Measurements from ENCODE around the gene KDR.

The KDR gene

DNA sequence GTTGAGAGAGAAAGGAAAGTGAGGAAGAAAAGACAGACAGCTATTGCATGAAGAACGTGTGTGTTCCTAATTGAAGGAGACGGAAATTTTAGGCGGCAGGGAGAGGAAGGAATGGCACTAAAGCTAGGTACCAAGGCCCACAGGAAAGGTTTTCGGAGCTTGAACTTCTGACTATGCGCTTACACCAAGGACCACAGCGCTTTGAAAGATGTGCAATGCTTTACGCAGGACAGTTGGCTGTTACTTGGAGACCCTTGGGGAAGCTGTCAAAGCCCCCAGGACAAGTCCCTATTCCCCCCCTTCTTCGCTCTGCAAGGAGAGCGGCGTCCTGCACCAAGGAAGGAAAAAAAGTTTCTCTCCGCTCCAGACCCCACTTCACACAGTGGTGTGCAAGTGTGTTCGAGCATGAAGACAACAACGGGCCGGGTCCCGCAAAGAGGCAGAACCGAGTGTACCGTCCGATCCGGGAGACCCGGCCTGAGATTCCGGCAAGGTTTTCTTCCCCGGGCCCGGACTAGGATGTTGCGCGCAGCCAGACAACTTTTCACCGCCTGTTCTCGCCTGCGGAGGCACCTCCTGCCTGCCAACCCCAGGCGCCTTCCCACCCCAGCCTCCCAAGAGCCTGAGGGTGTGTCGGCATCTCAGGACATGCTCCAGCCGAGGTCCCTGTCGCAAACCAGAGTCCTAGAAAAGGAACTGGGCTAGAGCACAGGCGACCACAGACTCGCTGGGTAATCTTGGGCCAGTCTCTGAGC lies 896 bp downstream of the KDR start:
- DNase-seq (ENCODE audit: extremely low read depth in 1 of 2, low read depth in 1 of 2) = no peak

- DNase-seq (ENCODE audit: extremely low read depth in 1 of 2, low read depth in 1 of 2) = no peak
Observed at GRCh38 chr4:55123791-55124190, 1.6 kb downstream of the KDR start.

- DNase-seq (ENCODE audit: extremely low read depth in 1 of 2, low read depth in 1 of 2) = no peak
Observed at GRCh38 chr4:55122235-55122634, 3.2 kb downstream of the KDR start.

DNA sequence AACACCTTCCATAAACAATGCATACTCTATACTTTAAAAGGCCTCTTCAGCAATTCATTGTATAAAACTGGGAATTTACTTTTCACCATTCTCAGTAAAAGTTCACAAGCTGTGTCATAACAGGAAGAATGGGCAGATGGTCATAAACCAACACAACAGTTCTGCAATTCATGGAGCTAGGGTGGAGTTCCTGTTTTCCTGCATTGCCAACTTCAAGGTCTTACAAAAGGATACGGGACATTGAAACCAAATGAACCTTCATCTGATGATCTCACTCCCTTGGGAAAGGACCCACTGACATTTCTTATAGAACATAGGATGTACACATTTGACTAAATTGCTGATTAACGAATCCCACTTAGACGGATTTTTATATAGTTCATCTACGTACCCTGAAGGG lies 4.1 kb downstream of the KDR start:
- no peak for DNase-seq (ENCODE audit: extremely low read depth in 1 of 2, low read depth in 1 of 2)

DNA sequence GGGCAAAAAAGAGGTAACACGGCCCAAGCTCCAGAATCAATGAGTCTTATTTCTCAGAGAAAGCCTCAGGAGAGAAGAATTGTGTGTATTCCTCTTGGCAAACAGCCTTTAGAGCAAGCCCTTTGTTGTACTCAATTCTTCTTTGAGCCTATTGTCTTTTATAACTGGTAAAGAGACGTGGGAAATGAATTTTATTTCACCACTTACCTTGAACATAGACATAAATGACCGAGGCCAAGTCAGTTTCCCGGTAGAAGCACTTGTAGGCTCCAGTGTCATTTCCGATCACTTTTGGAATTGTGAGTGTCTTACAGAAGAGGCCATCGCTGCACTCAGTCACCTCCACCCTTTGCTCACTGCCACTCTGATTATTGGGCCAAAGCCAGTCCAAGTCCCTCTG lies 7.0 kb downstream of the KDR start:
- DNase-seq (ENCODE audit: extremely low read depth in 1 of 2, low read depth in 1 of 2) = no peak

DNA sequence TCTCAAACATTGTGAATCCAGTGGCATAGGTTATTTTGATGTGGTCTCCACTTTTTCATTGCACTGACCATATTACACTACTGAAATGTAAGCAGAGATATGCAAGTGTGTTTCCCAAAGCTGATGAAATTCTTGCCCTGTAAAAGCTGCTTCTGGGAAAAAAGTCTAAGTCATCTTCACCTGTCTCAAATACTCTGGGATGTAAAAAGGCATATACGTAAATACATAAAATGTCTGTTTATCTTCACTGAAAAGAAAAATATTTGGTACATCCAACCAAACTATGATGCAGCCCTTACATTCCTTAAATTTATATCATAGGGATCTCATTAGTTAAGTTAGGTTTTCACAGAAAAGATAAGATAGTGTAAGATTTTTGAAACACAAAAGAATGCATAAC lies 7.9 kb downstream of the KDR start:
- no peak for DNase-seq (ENCODE audit: extremely low read depth in 1 of 2, low read depth in 1 of 2)

DNA sequence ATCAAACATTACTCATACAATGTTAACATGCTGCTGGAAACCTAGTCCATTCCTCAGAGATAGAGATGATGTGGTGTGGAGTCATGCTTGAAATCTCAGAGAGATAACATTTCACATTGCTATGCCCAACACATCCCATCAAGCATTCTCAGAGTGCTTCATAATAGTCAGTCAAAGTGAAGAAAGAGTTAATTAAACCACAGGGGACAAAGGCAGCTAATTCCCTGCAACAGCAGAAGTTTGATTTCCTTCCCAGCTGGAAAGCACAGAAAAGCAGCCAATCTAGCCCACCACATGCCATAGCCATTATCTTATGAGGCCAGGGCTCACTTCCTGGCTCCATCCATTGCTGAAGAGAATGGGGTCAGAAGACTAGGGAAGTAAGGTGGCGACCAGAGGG lies 8.9 kb downstream of the KDR start:
- DNase-seq (ENCODE audit: extremely low read depth in 1 of 2, low read depth in 1 of 2) = no peak

- no peak for DNase-seq (ENCODE audit: extremely low read depth in 1 of 2, low read depth in 1 of 2)
Observed at GRCh38 chr4:55111601-55112000, 13.8 kb downstream of the KDR start.

GRCh38 chr4:55110131-55110530 lies 15.3 kb downstream of the KDR start:
- DNase-seq (ENCODE audit: extremely low read depth in 1 of 2, low read depth in 1 of 2) = no peak

DNA sequence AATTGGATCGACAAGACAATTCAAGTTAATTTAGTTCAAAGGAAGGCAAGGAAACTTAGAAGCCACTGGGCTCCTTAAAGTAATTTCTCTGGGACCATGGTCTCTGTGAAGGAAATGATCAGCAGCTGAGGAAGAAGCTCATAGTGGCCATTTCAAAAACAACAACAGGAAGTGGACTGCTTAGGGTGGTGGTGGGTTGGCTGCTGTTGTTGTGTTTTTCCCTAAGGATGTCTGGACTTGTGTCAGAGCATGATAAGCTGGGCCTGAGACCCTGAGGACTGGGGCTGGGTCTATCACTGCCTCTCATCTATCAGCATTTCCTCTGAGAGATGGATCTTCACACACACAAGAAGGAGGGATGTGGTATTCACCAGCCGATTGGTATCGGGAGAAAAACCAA lies 18.3 kb downstream of the KDR start:
- no peak for DNase-seq (ENCODE audit: extremely low read depth in 1 of 2, low read depth in 1 of 2)

DNA sequence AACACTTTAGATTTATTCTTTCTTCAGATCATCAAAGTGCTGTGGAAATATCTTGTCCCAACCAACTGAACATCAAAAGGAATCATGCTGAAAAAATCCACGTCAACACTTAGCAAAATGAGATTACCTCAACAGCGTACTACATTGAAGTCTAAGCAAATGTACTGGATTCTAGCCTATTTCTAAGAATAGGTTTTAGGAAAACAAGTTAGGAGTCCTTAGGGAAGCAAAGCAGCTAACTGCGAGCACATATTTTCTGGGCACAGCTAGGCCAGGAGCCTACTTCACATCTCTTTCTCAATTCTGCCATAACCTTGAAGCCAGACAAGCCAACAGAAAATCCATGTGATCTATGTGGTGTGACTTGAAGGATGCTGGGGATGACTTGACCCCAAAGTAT lies 22.2 kb downstream of the KDR start:
- DNase-seq (ENCODE audit: extremely low read depth in 1 of 2, low read depth in 1 of 2) = no peak

GRCh38 chr4:55099816-55100215 lies 25.6 kb downstream of the KDR start:
- no peak for DNase-seq (ENCODE audit: extremely low read depth in 1 of 2, low read depth in 1 of 2)

- DNase-seq (ENCODE audit: extremely low read depth in 1 of 2, low read depth in 1 of 2) = no peak
Observed at GRCh38 chr4:55098456-55099204, 26.8 kb downstream of the KDR start.

DNA sequence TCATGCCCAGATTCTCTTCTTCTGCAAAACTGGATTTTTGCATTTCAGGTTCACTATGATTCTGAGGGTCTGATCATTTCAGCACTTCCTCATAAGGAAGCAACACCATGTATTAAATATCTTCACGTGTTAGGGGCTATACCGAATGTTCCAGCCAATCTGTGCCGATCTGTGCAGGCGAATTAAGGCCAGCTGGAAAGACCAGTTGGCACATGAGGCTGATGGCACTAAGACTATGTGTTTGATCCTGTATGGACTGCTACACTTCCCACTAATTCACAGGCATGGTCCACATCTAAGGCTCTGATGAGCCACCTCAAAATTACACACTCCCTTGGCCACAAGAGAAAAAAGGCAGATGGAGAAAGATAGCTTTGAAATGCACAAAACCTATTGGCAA lies 28.8 kb downstream of the KDR start:
- DNase-seq (ENCODE audit: extremely low read depth in 1 of 2, low read depth in 1 of 2) = no peak

GRCh38 chr4:55096045-55096444 lies 29.4 kb downstream of the KDR start:
- no peak for DNase-seq (ENCODE audit: extremely low read depth in 1 of 2, low read depth in 1 of 2)

DNA sequence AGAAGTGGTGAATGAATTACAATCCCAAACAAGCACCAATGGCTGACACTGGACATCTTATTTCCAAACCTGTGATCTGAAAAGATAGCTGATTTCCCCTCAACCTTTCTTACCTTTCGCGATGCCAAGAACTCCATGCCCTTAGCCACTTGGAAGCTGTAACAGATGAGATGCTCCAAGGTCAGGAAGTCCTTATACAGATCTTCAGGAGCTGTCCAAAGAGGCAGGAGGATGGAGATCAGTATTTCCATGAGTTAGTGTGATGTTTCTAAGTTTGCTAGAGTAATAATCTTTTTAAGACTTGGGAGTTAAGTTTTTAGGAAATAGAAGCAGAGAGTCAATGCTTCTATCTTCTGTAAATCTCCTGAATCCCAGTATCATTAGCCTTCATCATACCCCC lies 32.9 kb downstream of the KDR start:
- DNase-seq (ENCODE audit: extremely low read depth in 1 of 2, low read depth in 1 of 2) = no peak

GRCh38 chr4:55089916-55090315 lies 35.5 kb downstream of the KDR start:
- no peak for DNase-seq (ENCODE audit: extremely low read depth in 1 of 2, low read depth in 1 of 2)

- DNase-seq (ENCODE audit: extremely low read depth in 1 of 2, low read depth in 1 of 2) = no peak
Observed at GRCh38 chr4:55087913-55088260, 37.5 kb downstream of the KDR start.

DNA sequence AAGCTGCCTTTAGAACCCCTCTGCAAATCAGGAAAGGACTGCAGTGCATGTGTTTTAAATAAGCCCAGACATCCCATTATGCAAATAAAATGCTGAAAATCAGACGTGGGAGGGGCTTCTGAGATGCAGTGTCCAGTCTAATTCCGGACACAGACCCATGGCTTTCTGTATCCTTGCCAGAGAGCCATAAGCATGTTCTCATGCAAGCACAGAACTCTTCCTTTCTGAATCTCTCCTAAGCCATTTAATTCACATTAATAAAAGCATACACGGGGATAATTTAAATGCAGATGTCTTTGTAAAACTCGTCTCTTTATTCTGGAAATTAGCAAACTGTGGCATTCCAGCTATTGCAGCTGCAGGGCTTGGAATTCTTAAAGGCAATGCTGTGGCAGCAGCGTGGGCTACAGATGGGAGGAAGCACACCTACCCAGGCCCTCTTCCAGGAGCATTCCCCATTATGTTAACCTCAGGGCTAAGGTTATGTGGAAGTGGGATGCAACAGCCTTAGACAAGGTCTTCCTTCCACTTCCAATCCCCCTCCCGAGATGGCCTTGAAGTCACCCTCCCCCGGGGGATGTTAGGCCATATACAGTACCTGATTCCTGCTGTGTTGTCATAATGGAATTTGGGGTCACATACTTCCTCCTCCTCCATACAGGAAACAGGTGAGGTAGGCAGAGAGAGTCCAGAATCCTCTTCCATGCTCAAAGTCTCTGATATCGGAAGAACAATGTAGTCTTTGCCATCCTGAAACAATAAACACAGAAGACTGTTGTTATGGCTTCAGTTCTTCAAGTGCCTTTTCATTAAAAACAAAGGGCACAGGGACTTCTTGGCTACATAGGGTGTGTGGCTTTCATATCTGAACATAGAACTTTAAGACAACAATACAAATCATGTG lies 38.1 kb downstream of the KDR start:
- no peak for DNase-seq (ENCODE audit: extremely low read depth in 1 of 2, low read depth in 1 of 2)

DNA sequence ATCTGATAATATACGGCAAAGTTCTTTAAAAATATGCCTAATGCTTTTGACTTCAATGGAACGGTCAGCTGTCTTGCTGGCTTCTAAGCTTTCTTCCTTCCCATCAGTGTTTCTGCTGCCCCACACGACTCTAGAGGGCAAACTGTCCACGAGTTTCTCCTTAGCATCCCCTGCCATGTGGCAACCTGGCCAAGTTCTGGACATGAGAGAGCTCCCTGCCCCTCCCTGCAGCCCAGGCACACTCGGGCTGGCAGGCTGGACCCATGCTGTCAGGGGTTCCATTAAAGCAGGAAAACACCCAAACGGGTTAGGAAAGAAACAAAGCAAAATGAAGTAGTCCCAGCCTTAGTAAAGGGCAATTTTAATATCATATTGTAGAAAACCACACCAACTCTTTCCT lies 38.8 kb downstream of the KDR start:
- no peak for DNase-seq (ENCODE audit: extremely low read depth in 1 of 2, low read depth in 1 of 2)

GRCh38 chr4:55083735-55084134 lies 41.7 kb downstream of the KDR start:
- DNase-seq (ENCODE audit: extremely low read depth in 1 of 2, low read depth in 1 of 2) = no peak

DNA sequence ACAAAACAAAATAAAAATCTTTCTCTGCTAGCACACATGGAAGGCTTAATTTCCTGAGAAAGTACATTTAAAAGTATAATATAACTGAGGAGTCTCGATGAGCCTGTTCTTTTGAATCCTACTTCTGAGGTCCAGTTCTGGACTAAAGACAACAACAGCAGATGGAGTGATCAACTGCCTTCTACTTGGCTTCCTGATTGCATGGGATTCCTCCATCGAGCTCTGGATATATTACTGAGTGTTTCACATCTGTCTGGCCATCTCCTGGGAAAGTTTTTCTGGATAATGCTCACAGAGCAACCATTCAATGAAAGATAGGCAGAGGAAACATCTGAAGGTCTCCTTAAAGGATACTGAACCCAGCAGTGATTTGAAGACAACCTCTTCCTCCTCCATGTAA lies 42.6 kb downstream of the KDR start:
- no peak for DNase-seq (ENCODE audit: extremely low read depth in 1 of 2, low read depth in 1 of 2)
